Glutamatergic neuron (in vitro differentiated cells): ENCODE measurements around the gene ATXN7L3. TPM values are rescaled to one million over a fixed set of nuclear protein-coding genes. Genes with fewer than 3 reads are reported as not detected.

Experiments
- DNase-seq: peaks from one replicate; pipeline ENCODE4 v3.0.0; 2022
- H3K27ac Mint-ChIP-seq: one replicate; pipeline ENCODE4 v1.8.0; 2020; ENCODE audit warnings: mild to moderate bottlenecking, mixed read lengths, inconsistent platforms; ENCODE audit not compliant: unreplicated experiment
- H3K27me3 Mint-ChIP-seq: one replicate; pipeline ENCODE4 v1.8.0; 2020; ENCODE audit warnings: mild to moderate bottlenecking, moderate library complexity, mixed read lengths, inconsistent platforms; ENCODE audit not compliant: unreplicated experiment
- H3K36me3 Mint-ChIP-seq: one replicate; pipeline ENCODE4 v1.8.0; 2020; ENCODE audit warnings: mild to moderate bottlenecking, mixed read lengths, inconsistent platforms; ENCODE audit not compliant: unreplicated experiment
- H3K4me1 Mint-ChIP-seq: one replicate; pipeline ENCODE4 v1.8.0; 2020; ENCODE audit warnings: mild to moderate bottlenecking, low read depth, mixed read lengths, inconsistent platforms; ENCODE audit not compliant: unreplicated experiment
- H3K4me3 Mint-ChIP-seq: one replicate; pipeline ENCODE4 v1.8.0; 2020; ENCODE audit warnings: mild to moderate bottlenecking, mixed read lengths, inconsistent platforms; ENCODE audit not compliant: unreplicated experiment
- H3K9me3 Mint-ChIP-seq: one replicate; pipeline ENCODE4 v1.8.0; 2020; ENCODE audit warnings: mild to moderate bottlenecking, moderate library complexity, mixed read lengths, inconsistent platforms; ENCODE audit not compliant: unreplicated experiment
- total RNA-seq: library from RNA; stranded (reverse); fragmentation: NEBNext Ultra II Directional; extraction: Animal tissue kit (Norgen Biotek cat#: 25700); gene quantifications from one replicate; pipeline ENCODE4 v1.2.1, GENCODE V29; 2021; ENCODE audit not compliant: unreplicated experiment
- TF ChIP-seq, protein P1 (sequence below): fragments of 200-600 bp; sonication (generic); IDR thresholded peaks from one replicate; pipeline ENCODE4 v1.5.0; 2021; ENCODE audit not compliant: partially characterized antibody, unreplicated experiment

ATXN7L3 gene
- total RNA-seq, 1 donor from 2014 or later, result 146 TPM

DNA sequence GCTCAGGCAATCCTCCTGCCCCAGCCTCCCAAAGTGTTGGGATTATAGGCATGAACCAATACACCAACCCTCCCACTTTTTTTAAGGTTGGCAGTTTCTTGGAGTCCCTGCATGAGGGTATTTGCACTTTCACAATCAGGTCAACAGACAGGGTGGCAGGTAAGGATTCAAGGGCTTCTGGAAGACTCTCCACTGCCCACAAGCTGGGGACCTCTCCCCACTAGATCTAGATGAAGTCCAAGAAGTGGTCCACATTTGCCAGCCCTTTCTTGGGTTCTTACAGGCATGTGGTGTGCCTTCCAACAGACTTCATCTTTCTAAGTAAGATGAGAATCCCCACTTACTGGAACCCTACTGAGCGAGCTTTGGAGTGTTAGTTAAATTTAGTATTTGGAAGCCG lies 25.3 kb downstream of the ATXN7L3 start:
- Mint-ChIP-seq H3K4me1 (peaks cover 4% of the 10 kb centered on the region), H3K27ac (no peak overlapping the region), H3K27me3 (no peaks in the 10 kb centered on the region), H3K4me3 (no peak overlapping the region), H3K9me3 (no peaks in the 10 kb centered on the region), H3K36me3 (peaks cover 5% of the 10 kb centered on the region)
- TF ChIP-seq, protein P1, sequence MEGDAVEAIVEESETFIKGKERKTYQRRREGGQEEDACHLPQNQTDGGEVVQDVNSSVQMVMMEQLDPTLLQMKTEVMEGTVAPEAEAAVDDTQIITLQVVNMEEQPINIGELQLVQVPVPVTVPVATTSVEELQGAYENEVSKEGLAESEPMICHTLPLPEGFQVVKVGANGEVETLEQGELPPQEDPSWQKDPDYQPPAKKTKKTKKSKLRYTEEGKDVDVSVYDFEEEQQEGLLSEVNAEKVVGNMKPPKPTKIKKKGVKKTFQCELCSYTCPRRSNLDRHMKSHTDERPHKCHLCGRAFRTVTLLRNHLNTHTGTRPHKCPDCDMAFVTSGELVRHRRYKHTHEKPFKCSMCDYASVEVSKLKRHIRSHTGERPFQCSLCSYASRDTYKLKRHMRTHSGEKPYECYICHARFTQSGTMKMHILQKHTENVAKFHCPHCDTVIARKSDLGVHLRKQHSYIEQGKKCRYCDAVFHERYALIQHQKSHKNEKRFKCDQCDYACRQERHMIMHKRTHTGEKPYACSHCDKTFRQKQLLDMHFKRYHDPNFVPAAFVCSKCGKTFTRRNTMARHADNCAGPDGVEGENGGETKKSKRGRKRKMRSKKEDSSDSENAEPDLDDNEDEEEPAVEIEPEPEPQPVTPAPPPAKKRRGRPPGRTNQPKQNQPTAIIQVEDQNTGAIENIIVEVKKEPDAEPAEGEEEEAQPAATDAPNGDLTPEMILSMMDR, result no peak
- no peak for DNase-seq

DNA sequence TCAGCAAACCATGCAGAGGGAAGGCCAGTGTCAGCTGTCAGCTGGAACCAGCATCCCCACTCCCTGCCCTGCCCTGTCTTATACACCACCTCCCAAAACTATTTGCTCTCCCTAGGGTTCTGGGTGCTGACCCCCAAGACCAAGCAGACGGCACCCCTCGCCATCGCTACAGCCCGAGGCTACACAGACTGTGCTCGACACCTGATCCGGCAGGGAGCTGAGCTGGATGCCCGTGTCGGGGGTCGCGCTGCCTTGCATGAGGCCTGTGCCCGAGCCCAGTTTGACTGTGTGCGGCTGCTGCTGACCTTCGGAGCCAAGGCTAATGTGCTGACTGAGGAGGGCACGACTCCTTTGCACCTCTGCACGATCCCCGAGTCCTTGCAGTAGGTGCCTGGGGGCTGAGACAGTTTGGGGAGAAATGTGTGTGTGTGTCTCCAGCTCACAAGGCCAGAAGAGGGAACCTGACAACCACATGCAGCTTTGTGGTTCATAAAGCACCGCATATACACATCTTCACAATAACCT lies 27.7 kb downstream of the ATXN7L3 start:
- H3K27ac Mint-ChIP-seq, result peak overlapping the region; percentile 43
- peaks cover 7% of the 10 kb centered on the region for H3K4me1 Mint-ChIP-seq
- H3K9me3 Mint-ChIP-seq, result no peaks in the 10 kb centered on the region
- no peak for DNase-seq
- H3K36me3 Mint-ChIP-seq, result no peaks in the 10 kb centered on the region
- H3K27me3 Mint-ChIP-seq, result no peaks in the 10 kb centered on the region
- H3K4me3 Mint-ChIP-seq, result no peak overlapping the region
- TF ChIP-seq, protein P1, result no peak

DNA sequence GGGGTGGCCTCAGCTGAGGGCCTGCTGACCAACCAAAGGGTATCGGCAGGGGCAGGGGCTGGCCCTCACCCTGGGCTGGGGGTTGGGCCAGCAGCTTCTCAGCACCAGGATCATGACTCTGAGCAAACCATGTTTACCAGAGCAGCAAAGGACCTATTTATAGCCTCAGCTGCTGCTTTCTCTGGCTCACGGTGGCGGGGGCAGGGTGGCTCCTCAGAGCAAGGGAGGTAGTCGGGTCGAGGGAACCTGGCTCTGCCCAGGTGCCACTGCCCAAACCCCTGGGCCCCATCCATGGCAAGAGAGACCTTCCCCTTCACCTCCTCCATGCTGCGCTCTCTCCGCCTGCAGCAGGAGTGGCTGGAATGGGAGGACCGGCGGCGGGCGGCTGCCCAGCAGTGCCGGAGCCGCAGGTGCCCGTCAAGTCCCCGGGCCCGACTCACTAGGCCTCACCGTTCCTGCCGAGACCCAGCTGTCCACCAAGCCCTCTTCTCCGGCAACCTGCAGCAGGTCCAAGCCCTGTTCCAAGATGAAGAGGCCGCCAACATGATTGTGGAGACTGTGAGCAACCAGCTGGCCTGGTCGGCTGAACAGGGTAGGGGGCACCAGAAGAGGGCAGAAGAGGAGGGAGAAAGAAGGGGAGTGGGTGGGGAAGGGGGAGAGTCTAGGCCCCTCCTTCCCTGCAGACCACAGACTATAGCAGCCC lies 29.0 kb downstream of the ATXN7L3 start, which contains the start of gene ASB16:
ASB16 (plus strand) TSS at position 206 of the 703 bp plus-strand sequence; CDS start at position 292, 86 bp downstream.
- Mint-ChIP-seq H3K27me3 (no peaks in the 10 kb centered on the region), H3K4me3 (peak within 1 kb of the TSS; percentile 55), H3K27ac (peak within 1 kb of the TSS; percentile 75), H3K4me1 (peaks cover 7% of the 10 kb centered on the region), H3K9me3 (no peaks in the 10 kb centered on the region), H3K36me3 (no peaks in the 10 kb centered on the region)
- no peak for DNase-seq
- TF ChIP-seq, protein P1, result no peak

DNA sequence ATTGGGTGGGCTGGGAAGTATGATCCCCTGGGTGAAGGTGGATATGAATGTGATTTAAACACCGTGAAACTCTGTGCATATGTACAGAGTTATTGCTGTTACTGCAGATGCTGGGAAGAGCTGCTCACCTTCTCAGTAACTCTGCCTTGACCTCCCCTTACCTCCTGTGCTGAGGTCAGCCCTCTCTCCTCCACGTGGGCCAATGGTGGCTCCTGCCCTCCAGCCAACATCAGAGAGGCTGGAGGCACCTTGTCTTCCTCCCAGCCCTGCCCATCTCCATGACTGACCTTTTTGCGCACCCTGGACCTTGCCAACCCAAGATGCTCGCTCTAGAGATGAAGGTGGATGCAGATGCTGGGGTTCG lies 29.6 kb downstream of the ATXN7L3 start:
- Mint-ChIP-seq H3K9me3 (no peaks in the 10 kb centered on the region), H3K27me3 (no peaks in the 10 kb centered on the region), H3K27ac (peak overlapping the region; percentile 75), H3K4me1 (peaks cover 7% of the 10 kb centered on the region), H3K36me3 (no peaks in the 10 kb centered on the region), H3K4me3 (peak overlapping the region; percentile 55)
- no peak for DNase-seq
- TF ChIP-seq, protein P1, result no peak

DNA sequence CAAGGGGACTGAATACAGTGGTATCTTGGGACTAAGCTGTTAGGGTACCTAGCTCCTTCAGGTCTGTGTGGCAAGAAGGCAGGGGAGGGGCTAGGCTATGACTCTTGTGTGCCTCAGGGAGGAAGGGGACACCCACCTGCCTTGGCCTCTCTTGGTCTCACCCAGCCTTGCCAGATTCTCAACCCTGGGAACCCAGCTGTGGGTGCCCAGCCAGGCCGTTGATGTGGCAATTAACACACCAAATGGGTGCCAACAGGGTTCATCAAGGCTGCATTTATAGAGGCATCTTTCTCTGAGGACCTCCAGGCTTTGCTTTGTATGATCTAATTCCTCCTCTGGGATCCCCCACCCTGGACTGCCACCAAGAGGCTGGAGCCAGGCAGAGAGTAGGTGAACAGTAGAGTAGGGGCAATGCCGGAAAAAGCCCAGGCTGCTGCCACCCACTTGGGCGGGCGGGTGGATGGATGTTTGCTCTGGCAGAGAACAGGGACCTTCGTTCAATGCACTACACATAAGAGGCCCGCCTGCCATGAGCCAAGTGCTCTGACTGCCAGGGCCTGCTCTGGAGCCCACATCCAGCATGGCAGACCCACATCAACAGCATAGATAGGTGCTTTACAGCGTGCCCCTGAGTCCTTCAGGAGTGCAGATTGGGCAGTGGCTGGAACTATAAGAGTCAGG lies 32.4 kb downstream of the ATXN7L3 start:
- no peaks in the 10 kb centered on the region for H3K9me3 Mint-ChIP-seq
- no peak overlapping the region for H3K4me3 Mint-ChIP-seq
- peaks cover 7% of the 10 kb centered on the region for H3K4me1 Mint-ChIP-seq
- no peak for DNase-seq
- no peaks in the 10 kb centered on the region for H3K27me3 Mint-ChIP-seq
- no peak overlapping the region for H3K27ac Mint-ChIP-seq
- no peaks in the 10 kb centered on the region for H3K36me3 Mint-ChIP-seq
- TF ChIP-seq, protein P1, result no peak
